Transverse colon (tissue), 3 donors: ENCODE data around the gene EAF2.

ENCODE experiments used
- CTCF ChIP-seq, 5 experiments: fragments of 200-600 bp in 3 of 5; fragments of 450-650 bp in 2 of 5; sonication (generic) in 3 of 5; IDR thresholded peaks; 1 replicate in 2 of 5; 2 replicates in 3 of 5; pipeline ENCODE4 v1.5.1; 2016 to 2017; ENCODE audit warnings: antibody characterized with exemption in 5 of 5, inconsistent platforms in 3 of 5, mild to moderate bottlenecking in 2 of 5, moderate library complexity in 1 of 5
- POLR2A ChIP-seq: fragments of 450-650 bp; IDR thresholded peaks from one replicate; pipeline ENCODE4 v1.6.1; 2016; ENCODE audit warnings: antibody characterized with exemption, mild to moderate bottlenecking, moderate library complexity

DNA sequence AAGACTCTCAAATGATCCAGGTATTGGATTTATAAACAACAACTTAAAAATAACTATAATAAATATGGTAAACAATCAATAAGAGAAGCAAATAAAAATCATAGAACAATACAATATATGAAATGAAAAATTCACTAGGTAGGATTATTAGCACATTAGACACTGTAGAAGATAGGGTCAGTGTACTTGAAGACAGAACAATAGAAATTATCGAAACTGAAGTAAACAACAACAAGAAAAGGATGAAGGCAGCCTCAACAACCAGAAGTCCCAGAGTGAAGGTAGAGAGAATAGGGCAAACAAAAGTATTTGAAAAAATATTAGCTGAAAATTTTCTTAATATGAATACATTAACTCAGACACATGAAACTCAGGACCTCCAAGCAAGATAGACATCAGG lies 12.0 kb upstream of the EAF2 start:
- TF ChIP-seq CTCF (IDR thresholded peaks at IDR 0.05) (no peak), POLR2A (no peak)
